ENCODE data around the gene SH2B3. TPM values are rescaled to one million over a fixed set of nuclear protein-coding genes. Genes with fewer than 3 reads are reported as not detected.

Gene SH2B3
- polyA plus RNA-seq, 1 experiment, result 21.6 TPM

GRCh38 chr12:111424793-111425251, 19.1 kb downstream of the SH2B3 start:
- H3K9me3 ChIP-seq (ENCODE audit: control insufficient read depth, insufficient read depth, low read length), result no peaks in the 10 kb centered on the region
- POLR2A ChIA-PET, result no interaction called here
- no peak overlapping the region for H3K4me3 ChIP-seq (ENCODE audit: low read depth, low read length)
- H3K27ac ChIP-seq (ENCODE audit: low read depth, low read length), result no peak overlapping the region
- CTCF ChIA-PET, result interaction anchor here (0.5 to 2.2 kb wide), 3 partner anchors 14 to 28 kb away, joined by 3 to 7 read pairs (median 4); no protein-coding TSS in a partner anchor
- DNase-seq (ENCODE audit: low read depth, low spot score), result no peak
- no peaks in the 10 kb centered on the region for H3K27me3 ChIP-seq (ENCODE audit: control insufficient read depth, insufficient read depth, low read length)
- TF ChIP-seq, protein P1, sequence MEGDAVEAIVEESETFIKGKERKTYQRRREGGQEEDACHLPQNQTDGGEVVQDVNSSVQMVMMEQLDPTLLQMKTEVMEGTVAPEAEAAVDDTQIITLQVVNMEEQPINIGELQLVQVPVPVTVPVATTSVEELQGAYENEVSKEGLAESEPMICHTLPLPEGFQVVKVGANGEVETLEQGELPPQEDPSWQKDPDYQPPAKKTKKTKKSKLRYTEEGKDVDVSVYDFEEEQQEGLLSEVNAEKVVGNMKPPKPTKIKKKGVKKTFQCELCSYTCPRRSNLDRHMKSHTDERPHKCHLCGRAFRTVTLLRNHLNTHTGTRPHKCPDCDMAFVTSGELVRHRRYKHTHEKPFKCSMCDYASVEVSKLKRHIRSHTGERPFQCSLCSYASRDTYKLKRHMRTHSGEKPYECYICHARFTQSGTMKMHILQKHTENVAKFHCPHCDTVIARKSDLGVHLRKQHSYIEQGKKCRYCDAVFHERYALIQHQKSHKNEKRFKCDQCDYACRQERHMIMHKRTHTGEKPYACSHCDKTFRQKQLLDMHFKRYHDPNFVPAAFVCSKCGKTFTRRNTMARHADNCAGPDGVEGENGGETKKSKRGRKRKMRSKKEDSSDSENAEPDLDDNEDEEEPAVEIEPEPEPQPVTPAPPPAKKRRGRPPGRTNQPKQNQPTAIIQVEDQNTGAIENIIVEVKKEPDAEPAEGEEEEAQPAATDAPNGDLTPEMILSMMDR (IDR thresholded peaks at IDR 0.05; ENCODE audit: low read depth, low read length), result peak; percentile 11; the same call in 1 of the 2 replicates

DNA sequence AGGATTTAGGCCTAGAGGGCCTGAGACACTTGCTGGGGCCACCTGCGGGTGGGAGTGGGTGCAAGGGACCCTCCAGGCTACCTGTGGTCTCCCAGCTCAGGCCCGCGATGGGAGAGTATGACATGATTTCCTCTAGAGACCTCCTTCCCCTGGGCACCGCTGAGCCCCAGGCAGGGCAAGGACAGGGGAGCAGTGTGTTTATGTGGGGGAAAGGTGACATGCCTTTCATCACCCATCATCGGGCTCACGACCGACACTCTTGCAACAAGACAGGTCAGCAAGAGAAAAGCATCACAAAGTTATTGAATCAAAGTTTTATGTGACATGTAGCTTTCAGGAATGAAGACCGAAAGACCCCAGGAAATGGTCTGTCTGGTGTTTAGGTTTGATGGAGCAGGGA, 19.9 kb downstream of the SH2B3 start:
- Histone ChIP-seq H3K9me3 (ENCODE audit: control insufficient read depth, insufficient read depth, low read length) (no peaks in the 10 kb centered on the region), H3K27me3 (ENCODE audit: control insufficient read depth, insufficient read depth, low read length) (no peaks in the 10 kb centered on the region), H3K4me3 (ENCODE audit: low read depth, low read length) (no peak overlapping the region), H3K27ac (ENCODE audit: low read depth, low read length) (no peak overlapping the region)
- TF ChIP-seq, protein P1 (IDR thresholded peaks at IDR 0.05; ENCODE audit: low read depth, low read length), result no peak
- ChIA-PET POLR2A (no interaction called here), CTCF (interaction anchor here (1.1 to 2.2 kb wide), 2 partner anchors 26 to 28 kb away, joined by 4 to 7 read pairs; no protein-coding TSS in a partner anchor)
- DNase-seq (ENCODE audit: low read depth, low spot score), result no peak

- POLR2A ChIA-PET, result no interaction called here
- H3K27ac ChIP-seq (ENCODE audit: low read depth, low read length), result no peak overlapping the region
- DNase-seq (ENCODE audit: low read depth, low spot score), result no peak
- CTCF ChIA-PET, result interaction anchor here (0.7 to 2.2 kb wide), 4 partner anchors 25 to 30 kb away, joined by 3 to 8 read pairs (median 6); no protein-coding TSS in a partner anchor
- no peak overlapping the region for H3K4me3 ChIP-seq (ENCODE audit: low read depth, low read length)
- no peaks in the 10 kb centered on the region for H3K9me3 ChIP-seq (ENCODE audit: control insufficient read depth, insufficient read depth, low read length)
- TF ChIP-seq, protein P1 (IDR thresholded peaks at IDR 0.05; ENCODE audit: low read depth, low read length), result no peak
- H3K27me3 ChIP-seq (ENCODE audit: control insufficient read depth, insufficient read depth, low read length), result no peaks in the 10 kb centered on the region
These were observed 20.8 kb downstream of the SH2B3 start for GRCh38 chr12:111426344-111427185.

DNA sequence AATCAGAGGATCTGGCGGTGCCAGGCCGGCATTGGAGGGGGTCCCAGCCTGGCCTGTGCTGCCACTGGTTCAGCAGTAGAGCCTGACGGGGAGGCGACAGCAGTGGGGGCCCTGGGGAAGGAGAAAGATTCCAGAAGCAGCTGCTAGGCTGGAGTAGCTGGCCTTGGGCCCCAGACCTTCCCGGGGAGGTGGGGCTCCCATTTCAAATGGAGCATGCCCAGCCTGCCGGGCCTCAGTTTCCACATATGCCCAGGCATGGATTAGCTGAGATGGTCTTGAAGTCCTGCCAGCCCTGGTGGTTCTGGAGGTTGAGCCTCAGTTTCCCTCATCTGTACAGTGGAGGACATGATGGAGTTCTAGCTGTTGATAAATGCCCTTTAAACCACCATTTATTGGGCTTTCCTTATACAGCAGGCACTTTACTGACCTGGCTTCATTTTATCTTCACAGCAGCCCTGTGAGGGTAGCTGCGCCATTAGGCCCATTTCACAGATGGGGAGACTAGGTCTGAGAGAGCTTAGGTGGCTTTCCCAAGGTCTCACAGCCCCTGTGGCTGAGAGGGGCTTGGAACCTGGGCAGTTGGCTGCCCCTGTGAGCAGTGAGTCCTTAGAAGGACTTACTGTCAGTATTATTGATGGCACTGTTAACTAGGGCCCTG, 21.8 kb downstream of the SH2B3 start:
- DNase-seq (ENCODE audit: low read depth, low spot score), result no peak
- TF ChIP-seq, protein P1 (IDR thresholded peaks at IDR 0.05; ENCODE audit: low read depth, low read length), result no peak
- POLR2A ChIA-PET, result interaction anchor here (0.6 kb wide), 1 partner anchor 24 kb away, joined by 7 read pairs; no protein-coding TSS in a partner anchor
- no peak overlapping the region for H3K27ac ChIP-seq (ENCODE audit: low read depth, low read length)
- CTCF ChIA-PET, result interaction anchor here (0.7 to 1.8 kb wide), 3 partner anchors 24 to 31 kb away, joined by 3 to 8 read pairs (median 5); no protein-coding TSS in a partner anchor
- H3K27me3 ChIP-seq (ENCODE audit: control insufficient read depth, insufficient read depth, low read length), result no peaks in the 10 kb centered on the region
- no peaks in the 10 kb centered on the region for H3K9me3 ChIP-seq (ENCODE audit: control insufficient read depth, insufficient read depth, low read length)
- no peak overlapping the region for H3K4me3 ChIP-seq (ENCODE audit: low read depth, low read length)

Measured in AG04450 (cell line).